Daoy (cell line): ENCODE results near the gene ART1. TPM values are rescaled to one million over a fixed set of nuclear protein-coding genes. Genes with fewer than 3 reads are reported as not detected.

Experiments used
- DNase-seq: peaks from one replicate; pipeline ENCODE4 v3.0.0-alpha.2; 2015; ENCODE audit warnings: low read depth
- total RNA-seq: library from RNA; depleted of rRNA; stranded (reverse); fragments of >200 nt; shearing (Covaris generic); gene quantifications from 2 replicates; pipeline ENCODE4 v1.2.3, GENCODE V29; 2014; rRNA removed

ART1 gene
- total RNA-seq, 1 experiment from 2014 or later = not detected

GRCh38 chr11:3712274-3712673, 67.3 kb downstream of the ART1 start:
- no peak for DNase-seq

Other genes starting within 250 kb of the ART1 start
- 0.46 TPM in 1 of 2 replicates, not detected in the other for gene ART5, start 3.1 kb upstream of the ART1 start, total RNA-seq
- 0.27 and 0.86 TPM in 2 replicates for gene CHRNA10, start 26.3 kb downstream of the ART1 start, total RNA-seq
- 76.7 and 79.0 TPM in 2 replicates for gene NUP98, start 152.4 kb downstream of the ART1 start, total RNA-seq
- 6.8 and 14.5 TPM in 2 replicates for gene PGAP2, start 163.4 kb downstream of the ART1 start, total RNA-seq
- 13.4 and 17.3 TPM in 2 replicates for gene RHOG, start 195.8 kb downstream of the ART1 start, total RNA-seq
- 7.7 and 13.5 TPM in 2 replicates for gene STIM1, start 210.5 kb downstream of the ART1 start, total RNA-seq